ENCODE data around the gene TTC28.

The TTC28 gene

GRCh38 chr22:28002181-28002700, 677.4 kb downstream of the TTC28 start:
- DNase-seq (ENCODE audit: low spot score), result no peak

DNA sequence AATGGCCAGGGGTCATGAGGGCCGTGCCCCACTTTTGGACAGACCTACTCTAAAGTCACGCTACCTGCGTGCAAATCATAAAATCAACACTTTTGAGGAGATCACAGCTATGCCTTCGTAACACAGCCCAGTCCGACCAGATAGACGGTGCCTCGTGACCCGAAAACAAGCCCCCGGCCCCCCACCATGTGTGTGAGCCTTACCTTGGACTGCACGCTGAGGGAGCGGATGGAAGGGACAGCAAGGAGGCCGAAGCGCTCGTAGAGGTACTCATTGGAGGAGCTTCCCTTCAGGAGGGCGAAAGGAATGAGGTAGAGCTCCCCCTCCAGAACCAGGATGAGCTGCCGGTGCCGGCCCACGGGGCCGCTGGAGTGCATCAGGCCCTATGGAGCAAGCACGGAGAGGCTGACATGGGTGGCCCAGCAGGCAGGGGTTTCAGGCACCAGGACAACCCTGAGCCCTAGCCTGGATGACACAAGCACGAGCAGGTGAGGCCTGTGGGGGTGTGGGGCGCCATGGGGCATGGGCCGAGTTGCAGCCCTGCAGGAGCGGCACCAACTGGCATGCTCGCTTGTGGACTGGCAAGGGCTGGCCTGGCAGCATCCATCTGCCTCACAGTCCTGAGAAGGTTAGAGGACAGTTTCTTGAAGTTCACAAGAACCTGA, 678.3 kb downstream of the TTC28 start:
- no peak for DNase-seq (ENCODE audit: low spot score)

- DNase-seq (ENCODE audit: low spot score), result no peak
Observed at GRCh38 chr22:28000361-28000760, 679.3 kb downstream of the TTC28 start.

- no peak for DNase-seq (ENCODE audit: low spot score)
Observed at GRCh38 chr22:27999876-28000275, 679.8 kb downstream of the TTC28 start.

- DNase-seq (ENCODE audit: low spot score), result peak; percentile 41
Observed at GRCh38 chr22:27998511-27999410, 680.9 kb downstream of the TTC28 start.

- peak; percentile 33 for DNase-seq (ENCODE audit: low spot score)
Observed at GRCh38 chr22:27997538-27997937, 682.1 kb downstream of the TTC28 start.

- peak; percentile 41 for DNase-seq (ENCODE audit: low spot score)
Observed at GRCh38 chr22:27996981-27997380, 682.7 kb downstream of the TTC28 start.

DNA sequence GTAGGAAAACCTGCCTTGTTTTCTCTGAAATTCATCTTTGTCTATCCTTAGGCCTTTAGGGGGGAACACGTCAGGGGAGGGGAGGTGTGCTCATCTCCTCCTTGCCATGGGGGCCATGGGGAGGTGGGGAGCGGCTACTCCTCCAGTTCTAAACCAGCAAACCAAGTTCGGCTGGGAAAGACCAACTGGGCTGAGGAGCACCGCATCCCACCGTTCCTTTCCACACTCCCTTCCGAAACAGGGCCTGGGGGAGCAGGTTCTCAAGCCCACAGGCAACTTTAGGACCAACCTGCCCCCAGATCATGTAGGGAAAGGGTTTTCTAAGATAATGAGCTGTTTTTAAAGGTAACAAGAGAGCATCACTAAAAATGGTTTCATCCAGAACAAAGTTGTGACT, 683.1 kb downstream of the TTC28 start:
- DNase-seq (ENCODE audit: low spot score), result peak; percentile 47

GRCh38 chr22:27995801-27996528, 683.7 kb downstream of the TTC28 start:
- DNase-seq (ENCODE audit: low spot score), result peak; percentile 62

DNA sequence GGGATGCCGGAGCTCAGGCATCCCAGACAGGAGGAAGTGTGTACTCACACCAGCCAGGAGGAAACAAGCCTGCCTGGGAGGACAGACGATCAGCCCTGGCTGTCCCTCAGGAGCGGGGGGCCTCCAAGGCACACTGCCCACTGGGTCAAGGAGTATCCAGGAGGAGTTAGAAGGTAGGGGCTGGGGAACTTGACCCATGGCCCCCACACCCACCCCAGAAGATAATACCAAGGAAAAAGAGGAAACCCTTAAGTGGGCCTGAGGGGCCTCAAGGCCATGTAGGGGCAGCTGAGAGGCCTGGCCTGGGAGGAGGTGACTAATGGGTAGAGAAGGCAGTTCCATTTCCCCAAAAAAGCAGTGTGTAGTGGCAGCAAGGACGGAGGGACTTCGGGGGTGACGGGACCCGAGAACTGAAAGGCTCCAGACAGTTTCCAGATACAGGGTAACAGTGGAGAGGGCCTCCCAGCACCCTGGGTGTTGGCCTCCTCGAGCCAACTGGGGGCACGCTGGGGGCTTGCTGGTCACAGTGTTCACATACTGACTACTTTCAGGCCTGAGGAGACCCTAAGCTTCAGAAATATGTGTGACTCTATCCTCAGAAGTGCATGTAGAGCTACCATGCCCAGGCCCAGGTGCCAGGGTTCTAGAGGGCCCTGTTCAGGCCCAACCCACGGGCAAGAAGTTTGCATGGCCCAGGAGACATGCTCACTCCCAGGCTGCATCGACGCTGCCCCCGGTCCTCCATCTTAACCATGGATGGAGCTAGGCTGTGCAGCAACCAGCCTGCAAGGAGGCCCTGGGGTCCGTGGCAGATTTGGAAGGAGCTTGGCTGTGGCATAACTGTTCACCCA, 684.9 kb downstream of the TTC28 start:
- DNase-seq (ENCODE audit: low spot score), result peak; percentile 57

GRCh38 chr22:27993774-27994350, 685.8 kb downstream of the TTC28 start:
- peak; percentile 49 for DNase-seq (ENCODE audit: low spot score)

- no peak for DNase-seq (ENCODE audit: low spot score)
Observed at GRCh38 chr22:27993201-27993635, 686.4 kb downstream of the TTC28 start.

DNA sequence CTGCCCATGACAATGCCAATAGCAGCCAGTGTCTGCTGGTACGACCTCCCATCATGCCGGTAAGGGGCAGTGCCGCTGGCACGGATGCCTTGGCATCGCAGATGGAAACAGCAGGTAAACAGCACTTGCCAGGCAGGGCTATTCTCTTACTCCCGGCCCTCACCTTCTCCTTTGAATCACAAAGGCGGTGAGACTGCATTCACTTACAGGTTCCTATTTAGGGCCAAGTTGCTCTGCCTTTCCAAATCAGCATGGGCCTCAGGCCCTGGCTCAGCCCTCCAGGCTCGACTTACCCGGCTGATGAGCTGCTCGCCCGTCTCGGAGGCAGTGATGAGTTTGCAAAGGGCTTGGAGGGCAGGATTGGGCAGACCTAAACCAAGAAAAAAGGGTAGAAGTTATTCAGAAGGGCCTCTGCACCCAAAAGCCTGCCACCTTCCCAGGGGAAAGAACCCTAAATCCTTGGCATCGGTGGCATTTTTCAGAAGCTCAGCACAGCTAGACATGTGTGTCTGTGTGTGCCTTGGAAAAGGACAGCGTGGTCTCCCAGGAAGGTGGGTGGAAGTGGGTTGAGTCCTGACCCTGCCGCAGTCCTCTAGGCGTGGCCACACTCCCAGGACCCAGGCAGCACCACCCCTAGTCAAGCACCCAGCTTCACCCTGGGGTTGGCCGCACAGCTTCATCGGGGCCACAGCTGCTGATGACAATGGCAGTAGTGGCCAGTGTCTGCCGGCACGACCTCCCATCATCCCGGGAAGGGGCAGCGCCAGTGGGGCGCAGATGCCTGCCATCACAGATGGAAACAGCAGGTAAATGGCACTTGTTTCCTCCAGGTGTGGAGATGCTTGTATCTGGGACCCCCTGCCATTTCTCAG, 687.1 kb downstream of the TTC28 start:
- no peak for DNase-seq (ENCODE audit: low spot score)

DNA sequence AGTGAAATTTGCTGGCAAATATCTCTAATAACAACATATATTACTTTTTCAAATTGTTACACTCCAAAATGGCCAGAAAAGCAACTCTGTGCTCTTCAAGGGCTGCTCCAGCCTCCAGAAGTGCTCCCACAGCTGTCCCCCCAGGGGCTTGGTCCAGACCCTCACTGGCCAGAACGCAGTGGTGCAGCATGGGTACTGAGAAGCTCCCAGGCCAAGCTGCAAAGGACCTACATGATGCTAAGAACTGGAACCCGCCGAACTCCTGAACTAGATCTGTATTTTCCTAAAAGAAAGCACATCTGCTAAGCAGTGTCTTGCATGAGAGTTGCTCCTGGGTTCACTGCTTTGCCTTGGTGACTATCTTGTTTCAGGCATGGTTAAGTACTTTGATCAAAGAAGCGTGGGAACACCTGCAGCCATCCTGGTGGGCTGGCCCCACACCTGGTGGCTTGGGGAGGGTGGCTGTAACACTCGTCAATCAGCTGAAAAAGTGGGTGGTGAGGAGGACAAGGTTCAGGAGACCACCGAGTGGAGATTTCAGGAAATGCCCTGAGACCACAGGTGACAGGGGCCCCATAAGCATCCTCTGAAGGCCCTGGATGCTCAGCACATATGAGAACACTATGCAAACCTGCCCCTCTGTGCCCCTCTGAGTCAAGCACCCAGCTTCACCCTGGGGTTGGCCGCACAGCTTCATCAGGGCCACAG, 687.9 kb downstream of the TTC28 start:
- no peak for DNase-seq (ENCODE audit: low spot score)

DNA sequence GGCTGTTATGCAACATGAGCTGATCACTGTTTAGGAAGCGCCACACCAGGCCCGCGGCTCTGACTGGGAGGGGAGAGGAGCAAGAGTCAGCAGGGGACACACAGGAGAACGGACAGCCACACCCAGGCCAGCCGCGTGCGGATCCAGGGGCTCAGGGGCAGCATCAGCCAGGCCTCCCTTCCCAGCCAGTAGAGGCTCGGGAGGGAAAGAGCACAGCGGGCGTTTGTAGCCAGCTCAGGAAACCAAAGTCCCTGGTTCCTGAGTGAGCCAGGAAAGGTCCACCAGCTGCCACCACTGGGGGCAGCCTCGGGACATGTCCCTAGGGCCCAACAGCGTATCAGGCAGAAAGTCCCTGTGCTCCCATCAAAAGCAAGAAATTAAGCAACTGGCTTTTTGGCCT, 688.8 kb downstream of the TTC28 start:
- DNase-seq (ENCODE audit: low spot score), result no peak

DNA sequence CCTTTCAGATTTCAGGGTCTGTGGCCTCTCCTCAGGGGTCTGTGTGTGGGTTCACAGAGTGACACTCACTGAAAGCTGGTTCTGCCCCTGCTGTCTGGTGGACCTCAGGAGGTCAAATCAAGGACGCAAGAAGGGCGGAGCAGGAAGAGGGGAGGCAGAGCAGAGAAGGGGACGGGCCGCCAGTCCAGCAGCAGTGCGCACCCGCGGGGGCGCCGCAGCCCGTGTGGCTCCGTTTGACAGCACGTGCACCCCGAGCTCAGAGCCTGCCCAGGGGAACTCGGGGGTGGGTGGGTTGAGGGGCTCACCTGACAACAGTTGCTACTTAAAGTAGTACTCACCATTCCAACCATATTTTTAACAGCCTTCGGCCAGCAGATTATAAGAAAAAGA, 689.2 kb downstream of the TTC28 start:
- no peak for DNase-seq (ENCODE audit: low spot score)

- DNase-seq (ENCODE audit: low spot score), result no peak
Observed at GRCh38 chr22:27989758-27990450, 689.7 kb downstream of the TTC28 start.

GRCh38 chr22:27988704-27989103, 690.9 kb downstream of the TTC28 start:
- DNase-seq (ENCODE audit: low spot score), result no peak

- DNase-seq (ENCODE audit: low spot score), result no peak
Observed at GRCh38 chr22:27987557-27987956, 692.1 kb downstream of the TTC28 start.

Measured in left forelimb (tissue), 1 donor.